ENCODE results near the gene ZBTB21. TPM values are rescaled to one million over a fixed set of nuclear protein-coding genes. Genes with fewer than 3 reads are reported as not detected.
A peak's percentile ranks its signal among the peaks of the same experiment; 100 is the strongest.

ZBTB21 gene
- total and polyA plus RNA-seq, 2 of the 8 experiments (the other 6 are each of a cell fraction or from before 2014, with no cell fraction given) = 3.9 to 17.8 TPM

- Histone ChIP-seq H2BK12ac (ENCODE audit: low read depth, low read length) (no peak overlapping the region), H3K14ac (ENCODE audit: insufficient read length) (no peak overlapping the region), H4K20me1 (replicated peaks in 1 of 2; ENCODE audit: control insufficient read depth in 1 of 2, insufficient read depth in 2 of 2, low read length in 2 of 2) (peaks cover 0 to 2% of the 10 kb centered on the region in 2 experiments), H3K9ac (replicated peaks in 1 of 4; ENCODE audit: extremely low read depth in 1 of 4, low read depth in 3 of 4, low read length in 3 of 4) (peak overlapping the region in 3 of 4 experiments; percentile 60 to 74 (median 64); a peak in 4 of 7 replicates), H3K18ac (ENCODE audit: extremely low read depth, low read length) (peak overlapping the region; percentile 32), H3K23me2 (ENCODE audit: low read depth, low read length) (peaks cover 9% of the 10 kb centered on the region), H2AK5ac (ENCODE audit: low read depth, low read length) (no peak overlapping the region), H3K4ac (replicated peaks; ENCODE audit: insufficient read length, low read depth, low read length) (no peak overlapping the region), H3K79me1 (ENCODE audit: low read depth, low read length) (no peaks in the 10 kb centered on the region; the same call in 1 of the 2 replicates), H2BK5ac (ENCODE audit: low read depth, low read length) (no peak overlapping the region), H3K56ac (replicated peaks; ENCODE audit: insufficient read length, low read depth, low read length) (no peak overlapping the region), H4K8ac (ENCODE audit: extremely low read depth, insufficient read depth, low read length) (peak overlapping the region; percentile 51; the same call in 1 of the 2 replicates), H3K4me1 (replicated peaks in 1 of 4; ENCODE audit: control insufficient read depth in 3 of 4, insufficient read depth in 4 of 4, low read length in 3 of 4) (no peaks in the 10 kb centered on the region; a peak in 1 of 7 replicates), H3K4me2 (ENCODE audit: insufficient read depth in 1 of 2, low read depth in 2 of 2, low read length in 2 of 2) (peak overlapping the region; percentile 66 to 77), H3K79me2 (ENCODE audit: control insufficient read depth in 1 of 2, insufficient read depth in 2 of 2, low read length in 2 of 2) (peaks cover 0 to 24% of the 10 kb centered on the region in 2 experiments; a peak in 3 of 4 replicates), H3K23ac (ENCODE audit: insufficient read length) (no peak overlapping the region), H4K91ac (replicated peaks; ENCODE audit: insufficient read length, low read length) (no peak overlapping the region), H2BK120ac (replicated peaks; ENCODE audit: low read depth, low read length) (no peak overlapping the region), H3K27ac (ENCODE audit: low read depth, low read length) (peak overlapping the region; percentile 58; the same call in 1 of the 2 replicates), H2BK15ac (ENCODE audit: low read length) (no peak overlapping the region), H3K9me3 (ENCODE audit: insufficient read depth in 2 of 2, low read depth in 1 of 2, low read length in 1 of 2) (peaks cover 0 to 2% of the 10 kb centered on the region in 2 experiments; a peak in 1 of 4 replicates), H2AFZ (ENCODE audit: low read length) (no peak overlapping the region; the same call in 1 of the 2 replicates), H3K36me3 (ENCODE audit: control insufficient read depth in 2 of 4, insufficient read depth in 4 of 4, low read length in 3 of 4) (no peaks in the 10 kb centered on the region; a peak in 1 of 8 replicates), H3K27me3 (replicated peaks in 1 of 4; ENCODE audit: control insufficient read depth in 3 of 4, extremely low read depth in 1 of 4, insufficient read depth in 3 of 4, low read length in 3 of 4) (peaks cover 0 to 15% (median 13%) of the 10 kb centered on the region in 4 experiments; a peak in 6 of 7 replicates), H3K4me3 (ENCODE audit: extremely low read depth in 1 of 4, insufficient read depth in 2 of 4, low read depth in 3 of 4, low read length in 4 of 4) (peak overlapping the region; percentile 59 to 82 (median 62)), H4K5ac (ENCODE audit: insufficient read length, low read depth, low read length) (no peak overlapping the region), H2BK20ac (ENCODE audit: low read length) (no peak overlapping the region)
- FAIRE-seq (no peak), DNase-seq (ENCODE audit: low read depth in 1 of 2, low spot score in 2 of 2) (no peak)
- WGBS, 2 experiments (ENCODE audit: extremely low coverage in 1 of 2, insufficient coverage in 1 of 2, insufficient read length in 1 of 2, insufficient replicate concordance in 2 of 2, low coverage in 1 of 2, low lambda C conversion rate in 2 of 2, missing lambda C conversion rate in 1 of 2) = 1% methylated on average over 63 of the region's 120 CpGs; no CpG with 5 or more reads in 1 of the 2 experiments
- ChIA-PET CTCF (ENCODE audit: partially characterized antibody) (interaction anchor here (0.6 kb wide), 2 partner anchors 9 to 105 kb away, joined by 3 to 6 read pairs; no protein-coding TSS in a partner anchor), POLR2A (ENCODE audit: partially characterized antibody) (no interaction called here)
- TF ChIP-seq PHF8 (conservative IDR thresholded peaks at IDR 0.05; ENCODE audit: low read depth, low read length) (peak; percentile 64; the same call in 1 of the 2 replicates), E2F6 (IDR thresholded peaks at IDR 0.05) (peak; percentile 4; the same call in 1 of the 2 replicates), KDM4A (IDR thresholded peaks at IDR 0.05; ENCODE audit: low read depth, low read length, severe bottlenecking) (peak; percentile 87), USF2 (IDR thresholded peaks at IDR 0.05; ENCODE audit: low read length) (no peak), ASH2L (IDR thresholded peaks at IDR 0.05; ENCODE audit: low read length) (no peak), TBP (IDR thresholded peaks at IDR 0.05; ENCODE audit: low read depth, low read length) (no peak), HDAC6 (IDR thresholded peaks at IDR 0.05; ENCODE audit: low read depth, low read length) (no peak), BCL11A (IDR thresholded peaks at IDR 0.05; ENCODE audit: low read depth in 2 of 2, low read length in 2 of 2) (no peak)
Measured at GRCh38 chr21:42010507-42011495, 641 bp upstream of the ZBTB21 start.
